Esophagus squamous epithelium (tissue), 4 donors: ENCODE measurements around the gene TMEM151A.

Experiments
- CTCF ChIP-seq, 6 experiments: fragments of 450-650 bp in 4 of 6; fragments of 200-600 bp in 2 of 6; sonication (generic) in 2 of 6; IDR thresholded peaks; one replicate each; pipeline ENCODE4 v1.5.1; 2016 to 2019; ENCODE audit warnings: antibody characterized with exemption in 6 of 6, mild to moderate bottlenecking in 4 of 6, moderate library complexity in 4 of 6
- POLR2A ChIP-seq, 4 donors: fragments of 450-650 bp; IDR thresholded peaks; one replicate each; pipeline ENCODE4 v1.6.1; 2017; ENCODE audit warnings: antibody characterized with exemption in 4 of 4, mild to moderate bottlenecking in 4 of 4, moderate library complexity in 3 of 4

- TF ChIP-seq CTCF (IDR thresholded peaks at IDR 0.05) (no peak), POLR2A (IDR thresholded peaks at IDR 0.05) (no peak)
Observed at GRCh38 chr11:66248903-66249302, 42.8 kb upstream of the TMEM151A start.
